SK-N-SH treated with all-trans-retinoic acid at 6 μM for 48 hours (cell line): ENCODE data around the gene PADI3.

ENCODE experiments used
- ATAC-seq: fragments of 200-7000 bp; cut with Tn5 transposase; 3 replicates; pipeline ENCODE4 v1.9.1; 2020; ENCODE audit warnings: mild to moderate bottlenecking, moderate library complexity
- ARNTL ChIP-seq: fragments of 450-650 bp; formaldehyde crosslinking; IDR thresholded peaks from 2 replicates; pipeline ENCODE4 v1.5.0; 2020; ENCODE audit warnings: low read depth, mild to moderate bottlenecking, moderate library complexity, borderline replicate concordance
- BACH2 ChIP-seq: fragments of 250-450 bp; sonication (Bioruptor Pico); IDR thresholded peaks from 2 replicates; pipeline ENCODE4 v1.9.0; 2021; ENCODE audit warnings: mild to moderate bottlenecking, borderline replicate concordance
- CSDC2 ChIP-seq: fragments of 250-450 bp; sonication (Bioruptor Pico); IDR thresholded peaks from 2 replicates; pipeline ENCODE4 v1.5.0; 2020; ENCODE audit warnings: mild to moderate bottlenecking, moderate library complexity
- CSRNP3 ChIP-seq: fragments of 250-450 bp; sonication (Bioruptor Pico); IDR thresholded peaks from 2 replicates; pipeline ENCODE4 v1.5.1; 2021; ENCODE audit warnings: mild to moderate bottlenecking, moderate library complexity
- ESRRG ChIP-seq: fragments of 250-450 bp; sonication (Bioruptor Pico); IDR thresholded peaks from 2 replicates; pipeline ENCODE4 v1.6.1; 2021; ENCODE audit warnings: mild to moderate bottlenecking
- ISL1 ChIP-seq: fragments of 250-450 bp; sonication (Bioruptor Pico); IDR thresholded peaks from 2 replicates; pipeline ENCODE4 v2.1.2; 2022; ENCODE audit warnings: mild to moderate bottlenecking, moderate library complexity
- PPARA ChIP-seq: fragments of 250-450 bp; sonication (Bioruptor Pico); IDR thresholded peaks from 2 replicates; pipeline ENCODE4 v1.5.0; 2020; ENCODE audit warnings: mild to moderate bottlenecking, borderline replicate concordance
- SNAI2 ChIP-seq: fragments of 250-450 bp; sonication (Bioruptor Pico); IDR thresholded peaks from 2 replicates; pipeline ENCODE4 v1.5.0; 2020; ENCODE audit warnings: mild to moderate bottlenecking, moderate library complexity
- TCF4 ChIP-seq: fragments of 250-450 bp; sonication (Bioruptor Pico); IDR thresholded peaks from 2 replicates; pipeline ENCODE4 v1.8.0; 2021; ENCODE audit warnings: mild to moderate bottlenecking, moderate library complexity, borderline replicate concordance
- TSHZ2 ChIP-seq: fragments of 250-450 bp; sonication (Bioruptor Pico); IDR thresholded peaks from 2 replicates; pipeline ENCODE4 v1.5.0; 2020; ENCODE audit warnings: mild to moderate bottlenecking, moderate library complexity
- ZC3H10 ChIP-seq: fragments of 250-450 bp; sonication (Bioruptor Pico); IDR thresholded peaks from 2 replicates; pipeline ENCODE4 v1.5.1; 2021; ENCODE audit warnings: mild to moderate bottlenecking, moderate library complexity
- ZFP3 ChIP-seq: fragments of 250-450 bp; sonication (Bioruptor Pico); IDR thresholded peaks from 2 replicates; pipeline ENCODE4 v1.5.0; 2020; ENCODE audit warnings: mild to moderate bottlenecking, moderate library complexity
- ZNF565 ChIP-seq: fragments of 450-650 bp; formaldehyde crosslinking; conservative IDR thresholded peaks from 2 replicates; pipeline ENCODE4 v1.5.0; 2020; ENCODE audit warnings: low read depth, mild to moderate bottlenecking, moderate library complexity
- ZNF70 ChIP-seq: fragments of 450-650 bp; formaldehyde crosslinking; IDR thresholded peaks from 2 replicates; pipeline ENCODE4 v1.5.0; 2020; ENCODE audit warnings: mild to moderate bottlenecking, moderate library complexity
- ZNF8 ChIP-seq: fragments of 450-650 bp; formaldehyde crosslinking; IDR thresholded peaks from 2 replicates; pipeline ENCODE4 v1.5.0; 2020; ENCODE audit warnings: mild to moderate bottlenecking, moderate library complexity
- TF ChIP-seq, protein P1 (sequence below): fragments of 250-450 bp; sonication (Bioruptor Pico); IDR thresholded peaks from 2 replicates; pipeline ENCODE4 v1.8.0; 2020; ENCODE audit warnings: mild to moderate bottlenecking, moderate library complexity, borderline replicate concordance
- TF ChIP-seq, protein P2 (sequence below): fragments of 250-450 bp; sonication (Bioruptor Pico); IDR thresholded peaks from 2 replicates; pipeline ENCODE4 v1.8.0; 2021; ENCODE audit warnings: low read depth, mild to moderate bottlenecking, moderate library complexity, borderline replicate concordance

The PADI3 gene

GRCh38 chr1:17305576-17306095 lies 56.7 kb downstream of the PADI3 start:
- TF ChIP-seq BACH2 (CRISPR knock-in tag) (no peak), TSHZ2 (CRISPR knock-in tag) (no peak), SNAI2 (CRISPR knock-in tag) (no peak), ARNTL (CRISPR knock-in tag) (no peak), ZNF565 (CRISPR knock-in tag) (no peak), CSDC2 (CRISPR knock-in tag) (no peak), TCF4 (CRISPR knock-in tag) (no peak), ZNF70 (CRISPR knock-in tag) (no peak), ZFP3 (CRISPR knock-in tag) (no peak), PPARA (CRISPR knock-in tag) (no peak), ISL1 (no peak)
- TF ChIP-seq, protein P1, sequence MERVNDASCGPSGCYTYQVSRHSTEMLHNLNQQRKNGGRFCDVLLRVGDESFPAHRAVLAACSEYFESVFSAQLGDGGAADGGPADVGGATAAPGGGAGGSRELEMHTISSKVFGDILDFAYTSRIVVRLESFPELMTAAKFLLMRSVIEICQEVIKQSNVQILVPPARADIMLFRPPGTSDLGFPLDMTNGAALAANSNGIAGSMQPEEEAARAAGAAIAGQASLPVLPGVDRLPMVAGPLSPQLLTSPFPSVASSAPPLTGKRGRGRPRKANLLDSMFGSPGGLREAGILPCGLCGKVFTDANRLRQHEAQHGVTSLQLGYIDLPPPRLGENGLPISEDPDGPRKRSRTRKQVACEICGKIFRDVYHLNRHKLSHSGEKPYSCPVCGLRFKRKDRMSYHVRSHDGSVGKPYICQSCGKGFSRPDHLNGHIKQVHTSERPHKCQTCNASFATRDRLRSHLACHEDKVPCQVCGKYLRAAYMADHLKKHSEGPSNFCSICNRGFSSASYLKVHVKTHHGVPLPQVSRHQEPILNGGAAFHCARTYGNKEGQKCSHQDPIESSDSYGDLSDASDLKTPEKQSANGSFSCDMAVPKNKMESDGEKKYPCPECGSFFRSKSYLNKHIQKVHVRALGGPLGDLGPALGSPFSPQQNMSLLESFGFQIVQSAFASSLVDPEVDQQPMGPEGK (CRISPR knock-in tag) = no peak
- ATAC-seq = no peak

GRCh38 chr1:17306407-17306806 lies 57.5 kb downstream of the PADI3 start:
- TF ChIP-seq, protein P1 (CRISPR knock-in tag) = no peak
- TF ChIP-seq CSRNP3 = no peak
- no peak for TF ChIP-seq TCF4 (CRISPR knock-in tag)
- no peak for TF ChIP-seq ZNF8 (CRISPR knock-in tag)
- TF ChIP-seq CSDC2 (CRISPR knock-in tag) = no peak
- TF ChIP-seq ISL1 = no peak
- no peak for TF ChIP-seq TSHZ2 (CRISPR knock-in tag)
- TF ChIP-seq ESRRG = no peak
- TF ChIP-seq PPARA (CRISPR knock-in tag) = no peak
- TF ChIP-seq ZNF565 (CRISPR knock-in tag) = no peak
- TF ChIP-seq ZC3H10 (CRISPR knock-in tag) = no peak
- TF ChIP-seq, protein P2, sequence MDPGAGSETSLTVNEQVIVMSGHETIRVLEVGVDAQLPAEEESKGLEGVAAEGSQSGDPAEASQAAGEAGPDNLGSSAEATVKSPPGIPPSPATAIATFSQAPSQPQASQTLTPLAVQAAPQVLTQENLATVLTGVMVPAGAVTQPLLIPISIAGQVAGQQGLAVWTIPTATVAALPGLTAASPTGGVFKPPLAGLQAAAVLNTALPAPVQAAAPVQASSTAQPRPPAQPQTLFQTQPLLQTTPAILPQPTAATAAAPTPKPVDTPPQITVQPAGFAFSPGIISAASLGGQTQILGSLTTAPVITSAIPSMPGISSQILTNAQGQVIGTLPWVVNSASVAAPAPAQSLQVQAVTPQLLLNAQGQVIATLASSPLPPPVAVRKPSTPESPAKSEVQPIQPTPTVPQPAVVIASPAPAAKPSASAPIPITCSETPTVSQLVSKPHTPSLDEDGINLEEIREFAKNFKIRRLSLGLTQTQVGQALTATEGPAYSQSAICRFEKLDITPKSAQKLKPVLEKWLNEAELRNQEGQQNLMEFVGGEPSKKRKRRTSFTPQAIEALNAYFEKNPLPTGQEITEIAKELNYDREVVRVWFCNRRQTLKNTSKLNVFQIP (CRISPR knock-in tag) = no peak
- no peak for TF ChIP-seq ZNF70 (CRISPR knock-in tag)
- TF ChIP-seq SNAI2 (CRISPR knock-in tag) = no peak
- no peak for TF ChIP-seq ZFP3 (CRISPR knock-in tag)
- ATAC-seq = no peak
